Mesendoderm (in vitro differentiated cells): Measurements from ENCODE around the gene CIC.

Experiments used
- DNase-seq: peaks from one replicate; pipeline ENCODE4 v3.0.0; 2013
- H2AK5ac ChIP-seq: 2 replicates; pipeline ENCODE4 v1.6.1; 2013; ENCODE audit warnings: low read length, inconsistent platforms
- H2BK120ac ChIP-seq: 2 replicates; pipeline ENCODE4 v1.6.1; 2013; ENCODE audit warnings: low read depth, mild to moderate bottlenecking, low read length, moderate library complexity, mixed read lengths
- H2BK15ac ChIP-seq: replicated peaks from 2 replicates; pipeline ENCODE4 v1.6.1; 2013; ENCODE audit warnings: low read depth, mild to moderate bottlenecking, moderate library complexity
- H2BK5ac ChIP-seq: 2 replicates; pipeline ENCODE4 v1.6.1; 2013; ENCODE audit warnings: low read length, inconsistent platforms
- H3K18ac ChIP-seq: 2 replicates; pipeline ENCODE4 v1.6.1; 2013; ENCODE audit warnings: mild to moderate bottlenecking, low read length, mixed read lengths
- H3K23ac ChIP-seq: one replicate; pipeline ENCODE4 v1.6.1; 2013; ENCODE audit warnings: low read length
- H3K27ac ChIP-seq: 2 replicates; pipeline ENCODE4 v1.5.1; 2013; ENCODE audit warnings: low read depth, mild to moderate bottlenecking, inconsistent platforms, low read length, moderate library complexity
- H3K27me3 ChIP-seq: 2 replicates; pipeline ENCODE4 v1.6.1; 2013; ENCODE audit warnings: low read length, control low read depth, mild to moderate bottlenecking, inconsistent platforms; ENCODE audit not compliant: insufficient read depth, poor library complexity
- H3K36me3 ChIP-seq: 2 replicates; pipeline ENCODE4 v1.6.1; 2013; ENCODE audit warnings: low read length, inconsistent platforms; ENCODE audit not compliant: control insufficient read depth, insufficient read depth
- H3K4ac ChIP-seq: one replicate; pipeline ENCODE4 v1.6.1; 2013; ENCODE audit warnings: low read depth, mild to moderate bottlenecking, low read length, moderate library complexity
- H3K4me1 ChIP-seq: 2 replicates; pipeline ENCODE4 v1.6.1; 2013; ENCODE audit warnings: low read depth, low read length, inconsistent platforms; ENCODE audit not compliant: control insufficient read depth
- H3K4me2 ChIP-seq: 2 replicates; pipeline ENCODE4 v1.6.1; 2013; ENCODE audit warnings: low read length
- H3K4me3 ChIP-seq: 2 replicates; pipeline ENCODE4 v1.5.1; 2013; ENCODE audit warnings: mild to moderate bottlenecking, low read length
- H3K56ac ChIP-seq: one replicate; pipeline ENCODE4 v1.6.1; 2013; ENCODE audit warnings: low read length
- H3K79me1 ChIP-seq: 2 replicates; pipeline ENCODE4 v1.6.1; 2013; ENCODE audit warnings: low read length, inconsistent platforms
- H3K79me2 ChIP-seq: 2 replicates; pipeline ENCODE4 v1.6.1; 2013; ENCODE audit warnings: mild to moderate bottlenecking, low read length; ENCODE audit not compliant: control insufficient read depth, insufficient read depth
- H3K9ac ChIP-seq: 2 replicates; pipeline ENCODE4 v1.6.1; 2013; ENCODE audit warnings: low read length, inconsistent platforms
- H4K5ac ChIP-seq: one replicate; pipeline ENCODE4 v1.6.1; 2013; ENCODE audit warnings: low read length
- H4K8ac ChIP-seq: one replicate; pipeline ENCODE4 v1.6.1; 2013; ENCODE audit warnings: low read depth, mild to moderate bottlenecking, control low read depth, low read length, moderate library complexity
- WGBS: extraction: QIAGEN DNeasy Blood & Tissue Kit; methylation state at CpG from one replicate; pipeline ENCODE4 v1.1.7; 2013; ENCODE audit warnings: low lambda C conversion rate, missing lambda C conversion rate; ENCODE audit not compliant: insufficient coverage; ENCODE audit errors: extremely low coverage; 5-methylcytosine and 5-hydroxymethylcytosine counted together

CIC gene

GRCh38 chr19:42332059-42332458 lies 63.0 kb downstream of the CIC start:
- no CpG with 5 or more reads among the region's 6 CpGs for WGBS
- DNase-seq: no peak

GRCh38 chr19:42333018-42333417 lies 64.0 kb downstream of the CIC start:
- Histone ChIP-seq H2BK15ac (no peak overlapping the region), H3K4me3 (no peak overlapping the region), H3K27ac (no peak overlapping the region), H3K56ac (no peak overlapping the region), H4K5ac (no peak overlapping the region), H3K79me1 (peaks cover 3% of the 10 kb centered on the region), H3K23ac (no peak overlapping the region), H3K36me3 (peaks cover 3% of the 10 kb centered on the region), H3K4ac (no peak overlapping the region), H2BK120ac (no peak overlapping the region), H3K4me2 (no peak overlapping the region), H3K79me2 (no peaks in the 10 kb centered on the region), H3K4me1 (no peaks in the 10 kb centered on the region), H3K27me3 (no peaks in the 10 kb centered on the region), H2AK5ac (no peak overlapping the region), H2BK5ac (no peak overlapping the region), H3K9ac (no peak overlapping the region), H4K8ac (no peak overlapping the region), H3K18ac (no peak overlapping the region)
- DNase-seq: no peak
- WGBS: no CpG with 5 or more reads among the region's 3 CpGs

More at GRCh38 chr19:42332059-42332458, 63.0 kb downstream of the CIC start:
- H3K4me3 ChIP-seq: no peak overlapping the region
- no peak overlapping the region for H3K4me2 ChIP-seq
- no peak overlapping the region for H3K9ac ChIP-seq
- no peak overlapping the region for H2AK5ac ChIP-seq
- no peak overlapping the region for H2BK5ac ChIP-seq
- H3K4me1 ChIP-seq: no peaks in the 10 kb centered on the region
- H4K5ac ChIP-seq: no peak overlapping the region
- no peaks in the 10 kb centered on the region for H3K79me2 ChIP-seq
- no peak overlapping the region for H2BK120ac ChIP-seq
- H3K27me3 ChIP-seq: no peaks in the 10 kb centered on the region
- no peak overlapping the region for H2BK15ac ChIP-seq
- H3K36me3 ChIP-seq: peaks cover 3% of the 10 kb centered on the region
- H3K79me1 ChIP-seq: peaks cover 7% of the 10 kb centered on the region
- H3K56ac ChIP-seq: no peak overlapping the region
- no peak overlapping the region for H3K27ac ChIP-seq
- H4K8ac ChIP-seq: no peak overlapping the region
- no peak overlapping the region for H3K23ac ChIP-seq
- H3K18ac ChIP-seq: no peak overlapping the region
- no peak overlapping the region for H3K4ac ChIP-seq

GRCh38 chr19:42333975-42334696 lies 65.1 kb downstream of the CIC start:
- no peak overlapping the region for H2AK5ac ChIP-seq
- H2BK5ac ChIP-seq: no peak overlapping the region
- no peak overlapping the region for H3K27ac ChIP-seq
- DNase-seq: no peak
- no peak overlapping the region for H3K18ac ChIP-seq
- no peaks in the 10 kb centered on the region for H3K27me3 ChIP-seq
- no peak overlapping the region for H3K4me2 ChIP-seq
- no peaks in the 10 kb centered on the region for H3K4me1 ChIP-seq
- H2BK15ac ChIP-seq: no peak overlapping the region
- H3K36me3 ChIP-seq: peaks cover 3% of the 10 kb centered on the region
- H3K4ac ChIP-seq: no peak overlapping the region
- H4K5ac ChIP-seq: no peak overlapping the region
- no peak overlapping the region for H3K23ac ChIP-seq
- H3K79me1 ChIP-seq: no peaks in the 10 kb centered on the region
- H3K56ac ChIP-seq: no peak overlapping the region
- H3K9ac ChIP-seq: no peak overlapping the region
- no peak overlapping the region for H4K8ac ChIP-seq
- WGBS: no CpG with 5 or more reads among the region's 21 CpGs
- H3K79me2 ChIP-seq: no peaks in the 10 kb centered on the region
- H3K4me3 ChIP-seq: no peak overlapping the region
- no peak overlapping the region for H2BK120ac ChIP-seq

- H2BK15ac ChIP-seq: no peak overlapping the region
- H3K79me1 ChIP-seq: no peaks in the 10 kb centered on the region
- no peak overlapping the region for H3K23ac ChIP-seq
- WGBS: no CpG with 5 or more reads among the region's 13 CpGs
- H3K27me3 ChIP-seq: no peaks in the 10 kb centered on the region
- H4K5ac ChIP-seq: no peak overlapping the region
- no peak overlapping the region for H4K8ac ChIP-seq
- no peak overlapping the region for H3K18ac ChIP-seq
- peaks cover 3% of the 10 kb centered on the region for H3K36me3 ChIP-seq
- no peak overlapping the region for H3K4me2 ChIP-seq
- H3K56ac ChIP-seq: no peak overlapping the region
- no peak overlapping the region for H3K4ac ChIP-seq
- DNase-seq: no peak
- H3K9ac ChIP-seq: no peak overlapping the region
- no peak overlapping the region for H3K27ac ChIP-seq
- no peaks in the 10 kb centered on the region for H3K79me2 ChIP-seq
- no peak overlapping the region for H3K4me3 ChIP-seq
- H2AK5ac ChIP-seq: no peak overlapping the region
- no peak overlapping the region for H2BK120ac ChIP-seq
- no peak overlapping the region for H2BK5ac ChIP-seq
- no peaks in the 10 kb centered on the region for H3K4me1 ChIP-seq
Observed at GRCh38 chr19:42334697-42335373, 65.8 kb downstream of the CIC start.

GRCh38 chr19:42335374-42335936 lies 66.4 kb downstream of the CIC start:
- H3K4ac ChIP-seq: no peak overlapping the region
- no CpG with 5 or more reads among the region's 7 CpGs for WGBS
- no peaks in the 10 kb centered on the region for H3K79me2 ChIP-seq
- H3K36me3 ChIP-seq: peaks cover 3% of the 10 kb centered on the region
- no peak overlapping the region for H3K9ac ChIP-seq
- DNase-seq: no peak
- H3K4me3 ChIP-seq: no peak overlapping the region
- no peak overlapping the region for H2BK120ac ChIP-seq
- H3K18ac ChIP-seq: no peak overlapping the region
- H2AK5ac ChIP-seq: no peak overlapping the region
- no peak overlapping the region for H3K4me2 ChIP-seq
- H3K4me1 ChIP-seq: no peaks in the 10 kb centered on the region
- no peaks in the 10 kb centered on the region for H3K79me1 ChIP-seq
- H3K56ac ChIP-seq: no peak overlapping the region
- no peak overlapping the region for H2BK15ac ChIP-seq
- H3K23ac ChIP-seq: no peak overlapping the region
- H2BK5ac ChIP-seq: no peak overlapping the region
- H4K8ac ChIP-seq: no peak overlapping the region
- H3K27me3 ChIP-seq: no peaks in the 10 kb centered on the region
- no peak overlapping the region for H4K5ac ChIP-seq
- H3K27ac ChIP-seq: no peak overlapping the region
